AG09319 (cell line): ENCODE measurements around the gene TUBA8.
A peak's percentile ranks its signal among the peaks of the same experiment; 100 is the strongest.
"Not testable (repeated sequence)": the region's sequence is repeated elsewhere in the genome, so short reads cannot be mapped to it uniquely, and the experiment has no call there.

Source experiments
- DNase-seq: peaks from one replicate; pipeline ENCODE4 v3.0.0-alpha.2; 2010; ENCODE audit warnings: low read depth; ENCODE audit errors: extremely low read depth
- CTCF ChIP-seq: IDR thresholded peaks from 2 replicates; pipeline ENCODE4 v1.5.1; 2011; ENCODE audit warnings: low read depth, mild to moderate bottlenecking, inconsistent platforms, low read length, moderate library complexity

TUBA8 gene

GRCh38 chr22:18071968-18072310 is 38.7 kb upstream of the TUBA8 start:
- no peak for DNase-seq
- no peak for TF ChIP-seq CTCF

- no peak for TF ChIP-seq CTCF
- no peak for DNase-seq
These were observed 37.1 kb upstream of the TUBA8 start for GRCh38 chr22:18073467-18073866.

GRCh38 chr22:18073927-18074326 is 36.7 kb upstream of the TUBA8 start:
- DNase-seq: not testable (repeated sequence)

- no peak for TF ChIP-seq CTCF
- DNase-seq: no peak
These were observed 35.4 kb upstream of the TUBA8 start for GRCh38 chr22:18075101-18075719.

GRCh38 chr22:18075720-18076497 is 34.7 kb upstream of the TUBA8 start:
- DNase-seq: peak; percentile 81
- peak; percentile 78 for TF ChIP-seq CTCF

- DNase-seq: no peak
- no peak for TF ChIP-seq CTCF
These were observed 33.4 kb upstream of the TUBA8 start for GRCh38 chr22:18077087-18077638.

GRCh38 chr22:18077639-18078328 is 32.8 kb upstream of the TUBA8 start, which contains the start of gene PEX26:
Gene PEX26, plus strand, starts transcription at chr22:18077990. Its CDS starts 387 bp downstream, at chr22:18078377.
- TF ChIP-seq CTCF: no peak
- peak; percentile 89 for DNase-seq
